ENCODE measurements around the gene CYP46A1.

The CYP46A1 gene

DNA sequence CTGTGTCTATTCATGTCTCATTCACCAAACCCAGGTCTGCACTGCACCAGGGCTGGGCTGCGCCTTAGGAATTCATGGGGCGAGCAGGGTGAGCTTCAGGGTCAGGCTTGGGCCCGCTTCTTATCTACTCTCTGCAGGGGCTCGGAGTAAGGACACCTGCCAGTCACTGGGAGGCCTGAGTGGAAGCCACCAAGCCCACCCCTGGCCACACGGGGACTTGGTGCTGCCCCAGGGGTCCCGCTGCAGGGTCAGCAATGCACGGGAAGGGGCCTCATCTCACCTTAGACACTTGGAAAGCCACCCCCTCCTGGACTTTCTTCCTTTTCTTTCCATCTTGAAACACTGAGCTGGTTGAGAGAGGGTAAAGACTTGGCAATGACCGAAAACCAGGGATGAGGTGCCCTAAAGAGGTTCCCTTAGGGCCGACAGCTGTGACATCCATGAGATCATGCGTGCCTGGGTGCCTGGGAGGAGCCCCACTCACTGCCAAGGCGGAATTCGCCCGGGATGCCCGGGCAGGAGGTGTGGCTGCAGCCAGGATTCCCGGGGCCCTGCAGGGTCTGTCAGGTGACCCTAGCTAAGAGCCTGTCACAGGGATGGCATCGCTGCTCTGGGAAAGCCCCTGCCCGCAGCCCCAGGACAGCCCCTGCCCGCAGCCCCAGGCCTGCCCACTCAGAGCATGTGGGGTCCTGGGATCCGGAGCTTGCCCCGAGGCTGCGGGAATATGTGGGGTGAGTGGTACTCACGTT lies 63.7 kb downstream of the CYP46A1 start:
- 94 to 96% methylated on average over 17 to 19 of the region's 22 CpGs for WGBS, 2 experiments (ENCODE audit: insufficient coverage in 2 of 2)
- no peaks in the 10 kb centered on the region for H3K36me3 ChIP-seq (ENCODE audit: control insufficient read depth, insufficient read depth, low read length)
- H3K4me3 ChIP-seq (ENCODE audit: extremely low read depth, insufficient read depth, low read length, poor library complexity, severe bottlenecking): no peak overlapping the region
- no peaks in the 10 kb centered on the region for H3K9me3 ChIP-seq (ENCODE audit: control insufficient read depth, low read length)
- peaks cover 20% of the 10 kb centered on the region for H3K4me1 ChIP-seq (ENCODE audit: control insufficient read depth, insufficient read depth, low read length, poor library complexity, severe bottlenecking)
- no peak overlapping the region for H3K27ac ChIP-seq (ENCODE audit: low read depth, low read length, severe bottlenecking)

DNA sequence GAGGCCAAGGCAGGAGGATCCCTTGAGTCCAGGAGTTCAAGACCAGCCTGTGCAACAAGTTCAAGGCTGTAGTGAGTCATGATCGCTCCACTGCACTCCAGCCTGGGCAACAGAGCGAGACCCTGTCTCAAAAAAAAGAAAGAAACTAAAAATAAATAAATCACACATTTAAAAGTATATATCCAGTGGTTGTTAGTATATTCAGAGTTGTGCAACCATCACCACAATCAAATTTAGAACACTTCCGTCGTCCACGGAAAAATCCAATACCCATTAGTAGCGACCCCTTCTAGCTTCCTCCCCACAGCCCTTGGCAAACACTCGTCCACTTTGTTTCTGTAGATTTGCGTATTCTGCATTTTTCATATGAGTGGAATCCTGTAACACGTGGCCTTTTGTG lies 64.4 kb downstream of the CYP46A1 start:
- Histone ChIP-seq H3K27ac (ENCODE audit: low read depth, low read length, severe bottlenecking) (no peak overlapping the region), H3K36me3 (ENCODE audit: control insufficient read depth, insufficient read depth, low read length) (no peaks in the 10 kb centered on the region), H3K9me3 (ENCODE audit: control insufficient read depth, low read length) (no peaks in the 10 kb centered on the region), H3K4me3 (ENCODE audit: extremely low read depth, insufficient read depth, low read length, poor library complexity, severe bottlenecking) (no peak overlapping the region), H3K4me1 (ENCODE audit: control insufficient read depth, insufficient read depth, low read length, poor library complexity, severe bottlenecking) (peaks cover 26% of the 10 kb centered on the region)
- 93 to 94% methylated on average over 7 to 8 of the region's 9 CpGs for WGBS, 2 experiments (ENCODE audit: insufficient coverage in 2 of 2)

DNA sequence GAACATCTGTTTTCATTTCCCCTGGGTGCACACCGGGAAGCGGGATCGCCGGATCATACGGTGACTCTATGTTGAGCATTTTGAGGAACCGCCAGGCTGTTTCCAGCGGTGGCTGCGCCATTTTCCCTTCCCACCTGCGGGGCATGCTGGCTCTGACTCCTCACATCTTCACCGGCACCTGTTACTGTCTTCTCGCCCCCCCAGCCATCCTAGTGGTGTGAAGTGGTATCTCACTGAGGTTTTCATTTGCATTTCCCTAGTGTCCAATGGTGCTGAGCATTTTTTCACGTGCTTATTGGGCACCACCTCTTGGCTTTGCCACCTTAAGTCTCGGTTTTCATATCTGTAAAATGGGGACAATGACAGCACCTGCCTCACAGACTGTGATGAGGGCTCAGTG lies 65.0 kb downstream of the CYP46A1 start:
- H3K4me3 ChIP-seq (ENCODE audit: extremely low read depth, insufficient read depth, low read length, poor library complexity, severe bottlenecking): no peak overlapping the region
- 88 to 92% methylated on average over 11 to 13 of the region's 13 CpGs for WGBS, 2 experiments (ENCODE audit: insufficient coverage in 2 of 2)
- no peak overlapping the region for H3K27ac ChIP-seq (ENCODE audit: low read depth, low read length, severe bottlenecking)
- no peaks in the 10 kb centered on the region for H3K9me3 ChIP-seq (ENCODE audit: control insufficient read depth, low read length)
- no peaks in the 10 kb centered on the region for H3K36me3 ChIP-seq (ENCODE audit: control insufficient read depth, insufficient read depth, low read length)
- peaks cover 26% of the 10 kb centered on the region for H3K4me1 ChIP-seq (ENCODE audit: control insufficient read depth, insufficient read depth, low read length, poor library complexity, severe bottlenecking)

DNA sequence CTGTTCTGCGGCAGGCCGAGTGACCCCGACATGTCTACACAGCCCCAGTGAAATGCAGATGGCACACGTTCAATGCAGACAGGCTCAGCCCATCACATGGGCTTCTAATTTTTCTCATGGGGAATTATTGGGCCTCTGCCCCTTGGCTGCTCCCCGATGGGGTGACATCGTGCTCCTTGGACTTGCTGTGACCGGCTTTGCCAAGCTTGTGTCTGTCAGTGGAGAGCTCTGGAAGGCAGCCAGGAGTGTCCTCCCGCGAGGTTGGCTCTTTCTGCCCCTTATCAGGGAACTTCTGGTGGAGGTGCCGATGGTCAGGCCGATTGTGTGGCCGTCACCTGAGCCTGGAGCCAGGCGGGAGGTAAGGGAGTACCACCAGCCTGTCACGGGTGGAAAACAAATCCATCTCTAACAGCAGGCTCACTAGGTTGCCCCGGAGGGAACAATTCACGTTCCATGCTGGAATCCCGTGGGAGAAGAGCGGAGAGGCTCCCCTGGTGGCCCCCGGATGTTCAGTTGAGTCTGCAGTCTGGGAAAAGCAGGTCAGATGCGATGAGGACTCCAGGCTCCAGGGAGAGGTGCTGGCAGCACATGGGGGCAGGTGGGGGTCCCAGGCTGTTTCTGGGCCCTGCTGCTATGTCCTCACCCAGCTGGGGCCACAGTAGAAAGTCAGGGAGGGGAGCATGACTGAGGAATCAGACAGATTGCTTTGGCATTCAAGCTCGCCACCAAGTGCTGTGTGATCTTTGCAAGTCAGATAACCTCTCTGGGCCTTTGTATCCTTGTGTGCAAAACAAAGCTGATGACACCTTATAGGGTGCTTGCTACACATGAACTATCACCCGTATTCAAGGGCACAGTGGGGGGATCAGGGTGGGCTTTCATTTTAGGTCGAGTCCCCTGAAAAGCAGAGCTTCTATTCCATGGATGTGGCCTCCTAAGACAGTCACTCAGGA lies 65.9 kb downstream of the CYP46A1 start:
- no peak overlapping the region for H3K4me3 ChIP-seq (ENCODE audit: extremely low read depth, insufficient read depth, low read length, poor library complexity, severe bottlenecking)
- no peak overlapping the region for H3K27ac ChIP-seq (ENCODE audit: low read depth, low read length, severe bottlenecking)
- peaks cover 26% of the 10 kb centered on the region for H3K4me1 ChIP-seq (ENCODE audit: control insufficient read depth, insufficient read depth, low read length, poor library complexity, severe bottlenecking)
- no peaks in the 10 kb centered on the region for H3K36me3 ChIP-seq (ENCODE audit: control insufficient read depth, insufficient read depth, low read length)
- 84 to 87% methylated on average over 15 to 21 of the region's 23 CpGs for WGBS, 2 experiments (ENCODE audit: insufficient coverage in 2 of 2)
- H3K9me3 ChIP-seq (ENCODE audit: control insufficient read depth, low read length): no peaks in the 10 kb centered on the region

DNA sequence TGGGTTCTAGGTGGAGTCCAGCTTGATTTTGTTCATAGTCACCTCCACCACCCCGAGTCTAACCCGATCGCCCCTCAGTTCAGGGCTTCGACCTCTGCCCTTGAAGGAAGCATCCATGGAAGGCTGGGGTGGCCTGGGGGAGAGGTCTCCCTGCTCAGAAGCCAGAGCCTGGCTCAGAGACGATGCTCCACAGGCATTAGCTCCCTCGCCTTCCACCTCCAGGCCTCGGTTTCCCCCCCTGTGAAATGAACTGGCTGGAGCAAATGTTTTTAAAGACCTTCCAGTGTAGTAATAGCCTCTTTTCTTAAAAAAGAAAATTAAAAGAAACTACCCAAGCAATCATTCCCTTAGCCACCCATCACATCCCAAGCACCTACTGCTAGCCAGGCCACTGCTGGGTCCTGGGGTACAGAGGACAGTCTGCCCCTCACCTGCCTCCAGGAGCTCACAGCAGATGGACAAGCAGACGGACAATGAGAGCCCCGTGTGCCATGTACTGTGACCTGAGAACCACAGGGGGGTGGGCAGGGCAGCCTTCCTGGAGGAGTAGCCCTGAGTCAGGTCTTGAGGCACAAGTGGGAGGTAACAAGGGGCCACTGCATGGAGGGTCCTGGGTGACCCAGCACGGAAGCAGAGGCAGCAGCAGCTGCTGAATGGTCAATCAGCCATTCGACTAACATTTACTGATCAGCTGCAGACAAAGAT lies 66.8 kb downstream of the CYP46A1 start:
- Histone ChIP-seq H3K9me3 (ENCODE audit: control insufficient read depth, low read length) (no peaks in the 10 kb centered on the region), H3K4me1 (ENCODE audit: control insufficient read depth, insufficient read depth, low read length, poor library complexity, severe bottlenecking) (peaks cover 25% of the 10 kb centered on the region), H3K27ac (ENCODE audit: low read depth, low read length, severe bottlenecking) (no peak overlapping the region), H3K36me3 (ENCODE audit: control insufficient read depth, insufficient read depth, low read length) (no peaks in the 10 kb centered on the region), H3K4me3 (ENCODE audit: extremely low read depth, insufficient read depth, low read length, poor library complexity, severe bottlenecking) (no peak overlapping the region)
- 90 to 92% methylated on average over 8 to 9 of the region's 11 CpGs for WGBS, 2 experiments (ENCODE audit: insufficient coverage in 2 of 2)

DNA sequence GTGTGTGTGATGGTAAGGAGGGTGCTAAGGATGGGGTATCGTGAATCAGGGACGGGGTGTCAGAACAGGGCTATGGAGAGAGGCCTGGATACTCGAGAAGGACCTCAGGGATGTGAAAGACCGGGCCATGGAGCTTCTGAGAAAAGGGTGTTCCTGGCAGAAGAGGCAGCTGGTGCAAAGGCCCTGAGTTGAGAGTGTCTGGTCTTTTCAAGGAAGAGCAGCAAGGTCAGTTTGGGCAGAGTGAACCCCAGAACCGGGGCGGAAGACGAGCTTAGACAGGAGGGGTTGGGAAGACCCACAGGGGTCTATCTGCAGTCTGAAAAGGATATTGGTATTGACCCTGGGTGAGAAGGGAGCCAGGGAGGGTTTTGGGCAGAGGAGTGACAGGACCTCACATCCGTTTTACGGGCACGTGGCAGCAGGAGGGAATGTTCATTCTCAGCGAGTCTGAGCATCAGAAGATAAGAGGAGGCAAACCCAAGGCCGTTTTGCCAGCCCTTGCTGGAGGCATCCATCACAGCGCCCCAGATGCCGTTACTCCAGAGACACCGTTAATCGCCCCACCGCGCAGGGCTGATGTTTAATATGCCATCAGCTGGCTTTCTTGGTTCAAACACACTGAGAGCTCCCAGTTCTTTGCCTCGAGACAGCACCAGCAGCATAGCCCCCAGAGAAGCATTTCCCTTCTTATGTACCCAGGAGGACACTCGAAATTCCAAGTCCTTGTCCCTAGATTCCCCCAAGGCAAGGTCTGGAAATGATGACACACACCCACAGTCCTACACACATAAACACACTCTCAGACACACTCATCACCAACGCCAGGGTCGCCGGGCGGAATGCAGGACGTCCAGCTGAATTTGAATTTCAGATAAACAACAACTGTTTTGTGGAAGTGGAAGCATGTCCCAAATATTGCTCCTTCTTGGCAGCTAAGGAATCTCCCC lies 67.7 kb downstream of the CYP46A1 start:
- Histone ChIP-seq H3K4me1 (ENCODE audit: control insufficient read depth, insufficient read depth, low read length, poor library complexity, severe bottlenecking) (peaks cover 23% of the 10 kb centered on the region), H3K27ac (ENCODE audit: low read depth, low read length, severe bottlenecking) (peak overlapping the region; percentile 94), H3K36me3 (ENCODE audit: control insufficient read depth, insufficient read depth, low read length) (no peaks in the 10 kb centered on the region), H3K9me3 (ENCODE audit: control insufficient read depth, low read length) (no peaks in the 10 kb centered on the region), H3K4me3 (ENCODE audit: extremely low read depth, insufficient read depth, low read length, poor library complexity, severe bottlenecking) (no peak overlapping the region)
- 82 to 90% methylated on average over 18 to 23 of the region's 25 CpGs for WGBS, 2 experiments (ENCODE audit: insufficient coverage in 2 of 2)

DNA sequence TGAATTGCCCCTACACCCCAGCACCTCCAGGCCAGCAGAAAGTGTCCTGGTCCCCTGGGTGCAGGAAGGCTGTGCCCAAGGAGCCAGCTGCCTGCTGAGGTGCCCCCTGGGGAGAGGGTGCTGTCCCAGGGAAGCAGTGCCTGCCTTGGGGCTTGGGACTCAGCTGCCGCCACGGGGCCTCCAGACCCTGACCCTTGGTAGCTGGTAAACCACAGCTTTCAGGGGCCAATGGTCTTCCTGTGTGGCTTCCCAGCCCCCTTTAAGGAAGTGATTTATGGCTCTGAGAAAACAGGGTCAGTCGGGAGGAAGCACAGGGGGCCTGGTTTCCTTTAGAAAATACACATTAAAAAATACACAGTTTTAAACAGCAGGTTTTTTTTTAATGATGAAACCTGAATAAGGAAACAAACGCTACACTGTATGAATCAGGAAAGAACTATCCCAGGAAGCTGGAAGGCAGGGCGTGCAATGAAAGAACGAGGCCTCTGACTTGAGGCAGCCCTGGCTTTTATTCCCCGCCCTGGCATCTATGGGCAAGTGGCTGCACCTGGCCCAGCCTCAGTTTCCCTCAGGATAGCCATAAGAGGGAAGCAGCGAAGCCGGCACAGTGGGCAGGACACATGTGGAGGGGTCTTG lies 68.5 kb downstream of the CYP46A1 start:
- Histone ChIP-seq H3K36me3 (ENCODE audit: control insufficient read depth, insufficient read depth, low read length) (no peaks in the 10 kb centered on the region), H3K27ac (ENCODE audit: low read depth, low read length, severe bottlenecking) (peak overlapping the region; percentile 94), H3K4me1 (ENCODE audit: control insufficient read depth, insufficient read depth, low read length, poor library complexity, severe bottlenecking) (peaks cover 23% of the 10 kb centered on the region), H3K4me3 (ENCODE audit: extremely low read depth, insufficient read depth, low read length, poor library complexity, severe bottlenecking) (no peak overlapping the region), H3K9me3 (ENCODE audit: control insufficient read depth, low read length) (no peaks in the 10 kb centered on the region)
- 78 to 82% methylated on average over 5 to 7 of the region's 9 CpGs for WGBS, 2 experiments (ENCODE audit: insufficient coverage in 2 of 2)

DNA sequence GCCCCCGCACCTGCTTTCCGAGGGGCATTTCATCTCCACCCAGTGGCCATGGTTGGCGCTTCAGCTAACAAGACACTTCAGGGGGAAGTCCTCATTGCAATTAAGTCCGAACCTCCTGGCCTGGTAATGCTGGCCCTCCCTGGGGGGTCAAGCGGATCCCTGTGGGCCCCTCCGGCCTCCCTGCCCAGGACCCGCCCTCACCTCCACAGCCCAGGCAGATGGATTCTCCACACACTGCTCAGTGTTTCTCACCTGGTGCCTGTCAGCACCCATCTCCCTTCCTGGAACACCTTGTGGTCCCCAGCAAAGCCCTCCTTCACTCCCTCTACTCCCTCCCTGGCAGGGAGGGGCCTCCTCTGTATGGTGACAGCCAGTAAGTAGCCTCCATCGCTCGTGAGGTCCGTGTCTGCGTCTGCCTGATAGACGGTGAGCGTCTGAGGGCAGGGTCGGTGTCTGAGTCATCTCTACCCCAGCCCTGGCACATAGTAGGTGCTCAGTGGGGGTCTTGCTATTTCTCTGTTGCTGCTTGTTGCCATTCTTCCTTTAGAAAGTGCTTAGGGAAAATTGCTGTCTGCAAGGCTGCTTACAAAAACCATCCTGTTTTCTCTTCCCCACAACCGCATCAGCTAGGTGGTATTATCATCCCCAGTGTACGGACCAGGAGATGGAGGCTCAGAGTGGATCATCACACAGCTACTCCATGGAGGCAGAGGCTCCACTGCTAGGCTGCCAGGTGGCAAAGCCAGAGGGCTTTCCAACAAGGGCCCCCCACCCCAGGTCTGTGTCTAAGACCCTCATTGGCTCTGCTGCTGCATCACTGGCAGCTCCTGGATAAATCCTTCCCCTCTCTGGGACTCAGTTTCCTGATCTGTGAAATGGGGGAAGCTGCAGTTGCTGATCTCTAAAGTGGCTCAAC lies 69.4 kb downstream of the CYP46A1 start:
- peaks cover 23% of the 10 kb centered on the region for H3K4me1 ChIP-seq (ENCODE audit: control insufficient read depth, insufficient read depth, low read length, poor library complexity, severe bottlenecking)
- H3K4me3 ChIP-seq (ENCODE audit: extremely low read depth, insufficient read depth, low read length, poor library complexity, severe bottlenecking): no peak overlapping the region
- H3K27ac ChIP-seq (ENCODE audit: low read depth, low read length, severe bottlenecking): no peak overlapping the region
- H3K9me3 ChIP-seq (ENCODE audit: control insufficient read depth, low read length): no peaks in the 10 kb centered on the region
- WGBS, 2 experiments (ENCODE audit: insufficient coverage in 2 of 2): 50 to 53% methylated on average over 5 to 14 of the region's 16 CpGs
- no peaks in the 10 kb centered on the region for H3K36me3 ChIP-seq (ENCODE audit: control insufficient read depth, insufficient read depth, low read length)

All from mesodermal cell (in vitro differentiated cells).